SKM-1 treated with dmso at 0.1 percent for 144 hours (cell line): ENCODE data around the gene ASB10.

Experiments used
- DNase-seq: peaks from one replicate; lab custom pipeline; 2025; ENCODE audit not compliant: unreplicated experiment; lab: John Stamatoyannopoulos, UW

The ASB10 gene

DNA sequence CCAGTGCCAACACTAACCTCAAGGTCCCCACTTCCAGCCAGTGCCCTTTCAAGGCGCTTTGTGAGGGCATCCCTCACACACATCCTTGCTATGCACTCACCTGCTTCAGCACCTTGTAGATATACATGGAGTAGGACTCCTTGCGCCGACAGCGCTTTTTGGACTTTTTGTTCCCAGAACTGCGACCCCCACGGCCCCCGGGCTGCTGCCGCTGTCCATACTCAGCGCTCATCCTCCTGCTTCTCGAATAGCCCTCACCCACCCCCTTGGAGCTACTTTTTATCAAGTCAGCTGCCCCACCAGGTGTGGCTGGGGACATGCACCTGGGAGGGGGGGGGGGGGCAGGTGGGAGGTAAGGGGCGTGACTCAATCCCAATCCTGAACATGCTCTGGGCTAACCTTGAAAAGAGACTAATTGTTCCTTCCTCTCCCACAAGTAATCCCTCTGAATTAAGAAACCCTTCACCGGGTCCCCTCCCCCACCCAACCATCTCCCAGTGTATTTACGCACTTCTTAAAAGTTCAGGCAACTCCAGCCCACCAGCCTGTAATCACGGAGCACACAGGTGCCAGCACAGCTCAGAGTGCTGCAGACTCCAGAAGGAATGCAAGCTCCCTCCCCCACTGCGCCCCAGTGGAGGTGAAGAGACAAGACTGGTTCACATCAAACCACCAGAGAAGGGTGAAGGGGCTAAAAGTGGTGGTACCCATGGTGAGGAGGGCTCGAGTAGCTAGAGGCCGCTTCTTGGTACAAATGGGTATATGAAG is 23.2 kb upstream of the ASB10 start, which contains the start of gene H2BK1:
Gene H2BK1, minus strand, starts transcription at position 402 of the 768 bp plus-strand sequence. Its CDS starts 170 bp downstream, at position 232.
- DNase-seq, result no peak

DNA sequence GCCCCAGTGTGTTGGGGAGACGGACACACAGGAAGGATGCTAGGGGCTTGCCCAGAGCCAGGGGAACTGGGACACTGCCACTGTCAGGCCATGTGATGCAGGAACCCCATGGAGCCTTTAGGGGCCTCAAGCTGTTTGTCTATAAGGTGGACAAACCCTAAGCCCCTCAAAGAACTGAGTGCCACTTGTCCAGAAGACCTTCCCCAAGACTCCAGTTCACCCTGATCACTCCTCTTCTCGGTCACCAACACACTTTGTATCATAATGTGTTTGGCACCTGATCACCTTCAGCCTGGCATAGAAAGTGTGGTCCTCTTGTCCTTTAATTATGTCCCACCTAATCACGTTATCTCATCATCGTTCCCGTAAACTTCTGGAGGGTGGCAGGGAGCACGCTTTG is 22.5 kb upstream of the ASB10 start:
- no peak for DNase-seq

DNA sequence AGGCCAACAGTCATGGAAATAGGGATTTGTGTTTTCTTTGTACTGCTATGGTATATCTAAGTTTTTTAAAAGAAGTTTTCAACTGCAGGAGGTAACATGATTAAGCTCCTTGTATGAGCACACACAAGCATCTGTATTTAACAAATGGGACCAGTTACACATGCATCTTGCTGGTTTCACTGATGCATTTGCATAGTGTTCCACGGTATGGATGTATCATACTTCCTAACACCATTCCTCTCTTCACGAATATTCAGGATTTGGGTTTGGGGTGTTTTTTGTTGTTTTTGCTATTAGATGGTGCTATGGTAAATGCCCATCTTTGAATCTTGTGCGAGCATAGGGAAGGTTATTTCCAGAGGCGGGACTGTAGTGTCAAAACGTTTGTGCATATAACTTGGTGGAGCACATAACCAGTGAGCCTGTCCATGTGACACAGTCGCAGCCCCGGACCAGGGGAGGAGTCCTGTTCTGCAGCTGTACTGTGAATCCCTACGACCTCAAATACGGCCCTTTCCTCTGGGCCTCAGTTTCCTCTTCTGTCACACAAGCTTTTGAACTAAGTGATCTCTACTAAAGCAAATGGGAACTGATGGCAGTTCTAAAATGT is 21.3 kb upstream of the ASB10 start:
- DNase-seq, result no peak

DNA sequence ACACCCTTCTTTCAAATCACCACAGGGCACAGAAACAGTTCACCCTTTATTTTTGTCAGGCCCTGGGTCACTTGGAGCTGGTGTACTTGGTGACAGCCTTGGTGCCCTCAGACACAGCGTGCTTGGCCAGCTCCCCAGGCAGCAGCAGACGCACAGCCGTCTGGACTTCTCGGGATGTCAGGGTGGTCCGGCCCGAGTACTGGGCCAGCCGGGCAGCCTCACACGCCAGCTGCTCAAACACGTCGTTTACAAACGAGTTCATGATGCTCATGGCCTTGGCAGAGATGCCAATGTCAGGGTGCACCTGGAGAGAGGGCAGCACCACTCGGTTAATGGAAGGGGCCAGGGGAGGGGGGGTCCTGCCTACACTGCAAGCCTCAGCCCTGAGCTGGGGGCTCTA is 20.8 kb upstream of the ASB10 start:
- no peak for DNase-seq

DNA sequence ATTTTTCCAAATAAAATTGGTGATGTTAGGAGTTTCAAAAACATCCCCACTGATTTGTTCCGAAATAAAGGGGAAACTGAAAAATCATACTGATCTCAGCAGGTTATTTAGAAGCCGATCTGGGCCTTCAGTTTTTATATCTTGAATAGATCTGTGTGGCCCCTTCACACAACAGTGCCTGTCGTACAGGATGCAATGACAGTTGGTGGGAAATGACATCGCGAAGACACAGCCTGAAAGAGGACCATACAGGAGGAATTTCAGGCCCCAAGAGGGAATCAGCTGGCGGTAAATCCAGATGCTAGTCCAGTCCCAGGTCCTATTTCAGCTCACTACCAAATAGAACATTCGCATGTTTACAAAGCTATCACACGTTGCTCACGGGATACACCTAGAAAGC is 20.3 kb upstream of the ASB10 start:
- DNase-seq, result no peak

DNA sequence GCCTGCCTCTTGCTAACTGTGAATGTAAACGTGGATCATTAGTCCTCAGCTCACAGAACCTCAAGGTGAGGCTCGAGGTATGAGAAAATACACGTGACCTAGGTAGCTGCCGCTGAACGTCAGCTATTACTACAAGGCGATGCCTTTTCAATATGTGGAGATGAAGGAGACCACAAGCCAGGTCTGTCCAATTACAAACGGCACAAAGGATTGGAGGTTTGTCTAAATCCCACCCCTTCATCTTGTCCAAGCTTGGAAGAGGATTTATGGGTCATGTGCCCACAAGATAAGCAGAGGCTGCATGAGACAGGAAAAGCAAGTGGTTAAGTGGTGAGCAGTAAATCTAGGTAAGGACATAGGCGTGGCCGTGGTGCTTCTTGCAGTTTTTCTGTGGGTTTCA is 19.9 kb upstream of the ASB10 start:
- DNase-seq, result no peak

DNA sequence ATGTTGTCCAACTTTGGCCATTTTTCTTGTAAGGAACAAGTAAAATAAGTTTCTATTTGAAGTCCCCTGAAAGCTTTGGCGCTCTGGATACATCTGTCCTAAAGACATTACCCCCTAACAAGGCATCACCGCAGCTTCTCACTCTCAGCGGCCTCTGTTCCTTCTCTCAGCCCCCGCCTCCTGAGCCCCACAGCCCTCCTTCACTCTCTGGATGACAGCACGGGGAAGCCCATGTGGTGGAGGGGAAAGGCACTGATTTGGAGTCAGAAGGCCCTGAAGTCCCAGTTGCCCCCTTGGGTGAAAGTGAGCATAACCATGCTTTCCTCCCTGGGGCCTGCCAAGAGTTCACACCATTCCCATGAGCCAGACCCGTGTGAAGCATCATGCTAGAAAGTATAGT is 18.7 kb upstream of the ASB10 start:
- DNase-seq, result no peak

DNA sequence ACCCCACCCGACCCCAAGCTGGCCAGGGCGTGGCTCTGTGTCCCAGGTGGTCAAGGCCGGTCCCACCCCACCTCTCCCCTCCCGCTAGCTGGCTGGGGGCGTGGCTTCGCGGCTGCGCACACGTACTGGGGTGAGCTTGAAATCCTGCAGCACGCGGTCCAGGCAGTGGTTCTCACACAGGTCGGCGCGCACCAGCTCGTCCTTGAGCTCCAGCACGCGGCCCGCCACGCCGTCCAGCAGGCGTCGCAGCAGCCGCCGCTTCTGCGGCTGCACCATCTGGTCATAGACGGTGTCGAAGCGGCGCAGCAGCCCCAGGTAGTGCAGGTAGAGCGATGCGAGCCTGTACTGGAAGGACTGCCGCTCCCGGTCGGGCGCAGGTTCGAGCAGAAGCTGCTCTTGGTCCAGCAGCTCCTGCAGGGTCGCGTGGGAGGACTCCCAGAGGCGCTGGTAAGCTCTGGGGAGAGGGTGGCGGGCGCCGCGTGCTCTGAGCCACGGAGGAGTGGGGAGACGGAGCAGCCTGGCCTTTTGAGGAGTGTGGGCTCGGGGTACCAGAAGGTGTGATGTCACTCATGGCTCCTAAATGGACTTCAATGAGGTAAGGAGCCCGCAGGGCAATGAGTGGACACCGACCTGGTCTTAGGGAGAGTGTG is 17.5 kb upstream of the ASB10 start:
- DNase-seq, result no peak

DNA sequence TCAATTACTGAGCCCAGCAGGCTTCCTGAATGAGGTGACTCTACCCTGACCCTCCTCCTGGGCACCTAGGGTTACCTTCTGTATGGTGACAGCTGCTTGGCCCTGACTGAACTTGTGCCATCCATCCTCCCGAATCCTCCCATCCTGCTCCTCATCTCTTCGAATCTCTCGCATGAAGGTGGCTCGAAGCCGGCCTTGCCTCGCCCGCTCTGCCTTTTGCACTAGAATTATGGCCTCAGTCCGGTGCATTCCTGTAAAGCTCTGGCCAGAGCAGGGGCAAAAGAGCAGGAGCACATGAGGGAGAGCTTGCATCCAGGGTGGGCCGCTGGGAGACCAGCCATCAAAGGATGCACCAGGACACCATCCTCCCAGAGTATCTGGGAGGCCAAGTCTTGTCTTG is 15.8 kb upstream of the ASB10 start:
- no peak for DNase-seq

DNA sequence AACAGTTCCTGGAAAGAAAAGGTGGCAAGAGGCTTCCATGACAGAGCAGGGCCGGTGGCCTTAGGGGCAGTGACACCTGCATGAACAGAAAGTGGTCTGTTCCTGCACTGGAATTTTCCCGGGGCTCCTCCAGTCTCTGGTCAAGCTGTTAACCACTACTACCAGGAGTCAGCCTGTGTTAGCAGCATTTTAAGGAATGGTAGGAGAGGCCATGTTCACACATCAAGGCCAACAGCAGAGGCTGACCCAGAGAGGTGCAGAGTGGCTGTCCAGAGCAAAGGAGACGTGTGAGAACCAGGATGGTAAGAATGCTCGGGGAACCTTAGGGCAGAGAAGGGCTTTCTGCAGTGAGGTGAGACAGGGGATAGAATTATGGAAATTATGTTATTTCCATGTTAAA is 14.7 kb upstream of the ASB10 start:
- DNase-seq, result no peak

DNA sequence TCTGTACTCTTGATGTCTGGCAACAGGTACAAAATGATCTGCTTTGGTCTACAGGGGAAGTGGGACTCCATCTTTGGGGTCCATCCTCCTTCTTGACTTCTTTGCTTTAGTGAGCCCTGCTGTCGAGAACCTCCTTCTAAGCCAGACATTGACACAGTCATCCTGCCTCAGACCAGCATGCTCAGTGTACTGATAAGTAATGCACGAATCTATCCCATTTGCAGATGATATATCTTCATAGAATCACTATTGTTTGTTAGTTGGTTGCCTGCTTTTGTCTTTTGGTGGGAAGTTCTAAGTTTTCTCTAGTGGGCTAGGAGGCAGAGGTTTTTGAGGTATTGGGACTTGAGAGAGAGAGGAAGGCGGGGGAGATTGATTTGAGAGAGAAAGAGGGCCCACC is 14.3 kb upstream of the ASB10 start:
- DNase-seq, result no peak

DNA sequence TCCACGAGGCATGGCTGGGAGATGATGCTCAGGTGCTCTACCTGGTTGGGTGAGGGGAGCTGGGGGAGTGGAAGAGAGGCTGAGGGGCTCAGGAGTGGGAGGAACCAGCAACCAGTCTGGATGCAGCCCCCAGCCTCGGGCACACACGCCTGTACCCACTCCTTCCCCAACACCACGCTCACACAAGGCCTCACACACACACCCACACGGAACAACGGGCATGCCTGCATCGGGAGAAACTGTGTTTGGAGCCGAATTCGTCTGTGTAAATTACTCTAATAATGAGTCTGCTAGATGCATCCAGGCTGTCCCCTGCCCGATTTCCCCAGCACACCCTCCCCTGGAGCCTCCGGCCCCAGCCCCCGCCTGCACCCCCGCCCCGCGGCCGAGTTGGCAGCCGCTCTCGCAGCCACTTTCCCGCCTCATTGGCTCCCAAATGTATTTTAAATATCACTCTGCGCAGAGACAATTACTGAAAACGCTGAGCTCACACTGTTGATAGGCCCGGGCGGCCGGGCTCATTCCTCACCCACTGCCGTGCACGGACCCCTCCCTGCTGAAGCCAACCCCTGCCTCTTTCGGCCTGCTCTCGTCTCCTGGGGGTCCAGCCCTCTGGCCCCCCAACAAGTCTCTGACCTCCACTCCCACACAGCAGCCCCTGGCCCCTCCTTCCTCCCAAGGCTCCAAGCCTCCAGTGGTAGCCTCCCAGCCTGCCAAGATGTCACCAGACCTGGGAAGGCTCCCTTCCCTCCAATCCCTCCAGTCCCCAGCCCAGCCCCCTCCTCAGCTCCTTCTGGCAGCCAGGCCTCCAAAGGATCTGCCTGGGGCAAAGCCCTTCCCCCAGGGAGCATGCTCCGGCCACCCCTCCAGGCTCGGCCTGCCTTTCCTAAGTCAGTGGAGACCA is 12.1 kb upstream of the ASB10 start:
- DNase-seq, result no peak

DNA sequence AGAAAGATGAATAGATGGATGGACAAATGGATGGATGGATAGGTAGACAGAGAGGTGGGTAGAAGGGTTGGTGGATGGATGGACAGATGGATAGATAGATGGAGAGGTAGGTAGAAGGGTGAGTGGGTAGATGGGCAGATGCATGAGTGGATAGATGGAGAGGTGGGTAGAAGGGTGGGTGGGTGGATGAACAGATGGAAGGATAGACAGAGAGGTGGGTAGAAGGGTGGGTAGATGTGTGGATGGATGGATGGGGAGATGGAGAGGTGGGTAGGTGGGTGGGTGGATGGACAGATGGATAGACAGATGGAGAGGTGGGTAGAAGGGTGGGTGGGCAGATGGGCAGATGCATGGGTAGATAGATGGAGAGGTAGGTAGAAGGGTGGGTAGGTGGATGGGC is 10.9 kb upstream of the ASB10 start:
- DNase-seq, result no peak

DNA sequence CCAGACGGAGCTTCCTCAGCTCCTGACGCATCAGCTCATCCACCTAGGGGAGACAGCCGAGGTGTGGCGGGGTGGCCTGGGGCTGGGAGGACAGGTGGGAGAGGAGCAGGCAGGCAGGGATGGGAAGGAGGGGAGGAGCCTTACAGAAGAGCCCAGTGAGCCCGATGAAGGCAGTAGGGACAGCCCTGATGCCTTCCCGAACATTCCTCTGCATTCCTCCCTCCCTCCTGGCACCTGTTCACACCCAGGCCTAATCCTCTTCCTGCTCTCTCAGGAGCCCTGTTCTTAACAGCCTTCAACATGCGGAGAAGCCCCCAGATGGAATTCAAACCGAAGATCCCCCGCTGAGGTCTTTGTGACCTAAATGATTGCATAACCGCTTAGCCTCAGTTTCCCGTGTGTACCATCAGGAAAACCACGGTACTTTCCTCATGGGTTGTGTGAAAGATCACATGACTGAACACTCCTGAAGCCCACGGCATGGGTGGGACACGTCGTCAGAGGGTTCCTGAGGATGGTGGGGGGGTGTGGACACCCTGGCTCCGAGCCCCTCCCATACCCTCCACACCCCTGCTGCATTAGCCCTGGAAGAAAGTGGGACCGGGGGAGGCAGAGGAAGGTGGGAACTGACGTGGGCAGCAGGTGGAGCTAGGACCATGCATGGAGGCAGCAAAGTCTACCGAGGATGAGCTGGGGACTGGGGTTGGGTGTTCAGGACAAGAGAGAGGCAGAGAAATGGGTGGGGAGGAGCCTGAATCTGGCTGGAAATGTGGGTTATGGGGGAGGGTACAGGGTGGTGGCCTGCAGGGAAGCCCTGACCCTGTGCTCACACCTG is 8.8 kb upstream of the ASB10 start:
- no peak for DNase-seq

DNA sequence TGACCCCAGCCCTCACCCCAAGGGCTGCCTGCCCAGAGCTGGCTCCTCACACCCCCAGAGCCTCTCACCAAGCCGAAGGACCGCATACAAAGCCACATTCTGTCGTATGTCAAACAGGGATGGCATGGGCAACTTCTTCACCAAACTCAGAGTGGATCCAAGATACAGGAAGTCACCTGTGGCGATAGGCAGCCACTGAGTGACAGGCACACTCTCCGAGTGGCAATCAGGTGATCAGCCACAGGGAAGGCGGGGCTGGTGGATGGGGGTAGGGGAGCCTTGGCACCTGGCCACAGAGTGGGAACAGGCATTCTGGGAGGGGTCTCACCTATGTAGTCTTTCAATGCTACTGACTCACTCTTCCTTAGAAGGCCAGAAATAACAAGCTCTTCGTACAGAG is 7.1 kb upstream of the ASB10 start:
- DNase-seq, result no peak

DNA sequence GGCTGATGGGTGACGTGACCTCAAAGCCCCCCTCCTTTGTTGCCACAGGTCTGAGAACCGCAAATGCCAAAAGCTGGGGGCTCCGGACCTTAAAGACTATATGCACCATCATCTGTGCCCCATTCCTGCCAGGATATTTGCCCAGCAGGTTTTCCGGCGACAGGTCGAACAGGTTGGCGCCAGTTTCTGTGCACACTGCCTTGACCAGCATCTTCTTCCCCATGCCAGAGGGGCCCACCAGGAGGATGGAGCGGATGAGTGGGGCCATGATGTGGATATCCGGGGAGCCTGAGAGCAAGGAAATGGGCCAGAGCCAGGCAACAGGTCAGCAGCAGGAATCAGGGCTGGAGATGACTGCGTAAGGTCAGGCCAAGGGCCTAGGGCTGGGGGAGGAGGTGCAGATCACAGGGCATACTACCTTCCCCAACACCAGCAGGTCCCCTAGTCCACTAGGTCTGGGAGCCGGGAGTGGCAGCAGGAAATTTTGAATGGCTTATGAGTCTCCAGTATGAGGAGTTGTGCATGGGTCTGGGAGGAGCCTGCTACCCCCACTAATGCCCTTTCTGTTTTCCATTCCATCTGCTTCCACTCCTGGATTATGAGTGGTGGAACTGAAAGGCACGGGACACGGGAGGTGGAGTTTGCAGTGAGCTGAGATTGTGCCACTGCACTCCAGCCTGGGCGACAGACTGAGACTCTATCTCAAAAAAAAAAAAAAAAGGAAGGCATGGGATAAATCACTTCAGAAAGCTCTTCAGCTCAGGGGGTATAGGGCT is 6.3 kb upstream of the ASB10 start:
- DNase-seq, result no peak

DNA sequence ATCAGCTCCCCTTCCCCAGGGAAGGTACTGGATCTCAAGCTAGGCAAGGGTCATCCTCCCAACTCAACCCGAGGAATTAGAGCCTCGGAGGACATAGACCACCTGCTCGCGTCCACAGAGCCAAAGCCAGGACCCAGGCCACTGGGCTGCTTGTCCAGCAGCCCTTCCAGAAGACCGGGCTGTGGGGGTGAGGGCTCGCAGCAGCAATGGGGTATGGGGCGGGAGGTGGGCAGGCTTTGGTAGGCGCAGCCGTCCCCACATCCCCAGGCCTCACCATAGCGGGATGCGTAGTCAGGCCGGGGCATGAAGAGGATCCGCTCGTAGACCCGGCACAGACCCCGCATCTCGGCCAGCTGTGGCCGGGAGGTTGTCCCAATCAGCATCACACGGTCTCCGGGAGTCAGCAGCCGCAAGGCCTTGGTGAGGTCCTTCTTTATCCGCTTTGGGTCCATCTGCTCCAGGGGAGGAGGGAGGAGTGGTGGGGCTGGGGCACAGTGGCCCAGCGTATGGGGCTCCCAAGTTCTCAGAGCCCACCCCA is 5.0 kb upstream of the ASB10 start:
- DNase-seq, result no peak

DNA sequence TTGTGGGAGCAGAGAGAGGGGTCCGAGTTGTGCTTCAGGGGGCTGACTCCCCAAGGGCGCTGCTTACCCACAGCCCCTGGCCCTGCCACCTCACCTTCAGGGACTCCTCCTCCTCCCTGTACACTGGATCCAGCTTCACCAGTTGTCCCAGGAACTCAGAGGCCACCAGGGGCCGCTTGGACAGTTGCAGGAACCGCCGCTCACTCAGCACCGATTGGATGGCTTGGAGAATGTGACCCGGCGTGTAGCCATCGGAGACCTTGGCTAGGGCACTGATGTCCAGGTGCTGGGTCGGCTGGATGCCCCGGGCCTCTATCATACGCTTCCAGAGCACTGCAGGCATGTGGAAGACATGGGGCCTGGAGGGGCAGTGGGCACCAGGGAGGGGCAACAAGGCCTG is 4.5 kb upstream of the ASB10 start:
- DNase-seq, result no peak

DNA sequence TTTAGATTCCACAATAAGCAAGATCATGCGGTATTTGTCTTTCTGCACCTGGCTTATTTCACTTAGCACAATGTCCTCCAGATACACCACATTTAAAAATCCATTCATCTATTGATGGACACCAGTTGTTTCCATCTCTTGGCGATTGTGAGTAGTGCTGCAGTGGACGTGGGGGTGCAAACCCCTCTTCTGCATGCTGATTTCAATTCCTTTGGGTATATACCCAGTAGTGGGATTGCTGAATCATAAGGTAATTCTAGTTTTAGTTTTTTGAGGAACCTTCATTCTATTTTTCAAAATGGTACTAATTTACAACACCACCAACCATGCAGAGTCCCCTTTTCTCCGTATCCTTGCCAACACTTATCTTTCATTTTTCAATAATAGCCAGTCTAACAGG is 2.0 kb upstream of the ASB10 start:
- no peak for DNase-seq

DNA sequence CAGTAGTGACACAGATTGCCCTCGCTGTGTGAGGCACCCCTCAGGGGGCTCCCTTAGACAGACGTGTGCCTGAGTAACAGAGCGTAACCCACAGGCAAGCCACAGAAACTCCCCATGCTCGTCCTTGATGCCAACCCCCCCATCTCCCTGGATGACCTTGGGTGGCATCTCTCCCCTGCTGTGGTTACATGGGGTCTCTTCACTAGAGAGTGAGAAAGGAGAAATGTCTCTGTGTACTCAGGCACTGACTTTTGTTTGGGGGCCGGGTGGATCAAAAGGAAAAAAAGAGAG is 1.1 kb upstream of the ASB10 start:
- DNase-seq, result no peak
